HUES48 (cell line): Measurements from ENCODE around the gene LMBR1.
A peak's percentile ranks its signal among the peaks of the same experiment; 100 is the strongest.

Experiments used
- H3K27ac ChIP-seq: one replicate; pipeline ENCODE4 v1.7.0; 2013; ENCODE audit warnings: low read depth, low read length, inconsistent platforms
- H3K27me3 ChIP-seq: 2 replicates; pipeline ENCODE4 v1.6.1; 2013; ENCODE audit warnings: mild to moderate bottlenecking, low read length; ENCODE audit not compliant: control insufficient read depth, insufficient read depth
- H3K36me3 ChIP-seq: 2 replicates; pipeline ENCODE4 v1.6.1; 2013; ENCODE audit warnings: low read length; ENCODE audit not compliant: control insufficient read depth, insufficient read depth
- H3K4me1 ChIP-seq: 2 replicates; pipeline ENCODE4 v1.6.1; 2013; ENCODE audit warnings: mild to moderate bottlenecking, low read length; ENCODE audit not compliant: control insufficient read depth, insufficient read depth
- H3K4me3 ChIP-seq: 2 replicates; pipeline ENCODE4 v1.5.1; 2013; ENCODE audit warnings: mild to moderate bottlenecking, low read depth, low read length
- H3K9ac ChIP-seq: 2 replicates; pipeline ENCODE4 v1.6.1; 2013; ENCODE audit warnings: mild to moderate bottlenecking, low read depth, low read length, moderate library complexity
- H3K9me3 ChIP-seq: 2 replicates; pipeline ENCODE4 v1.6.1; 2013; ENCODE audit warnings: low read length; ENCODE audit not compliant: control insufficient read depth, insufficient read depth

Gene LMBR1

DNA sequence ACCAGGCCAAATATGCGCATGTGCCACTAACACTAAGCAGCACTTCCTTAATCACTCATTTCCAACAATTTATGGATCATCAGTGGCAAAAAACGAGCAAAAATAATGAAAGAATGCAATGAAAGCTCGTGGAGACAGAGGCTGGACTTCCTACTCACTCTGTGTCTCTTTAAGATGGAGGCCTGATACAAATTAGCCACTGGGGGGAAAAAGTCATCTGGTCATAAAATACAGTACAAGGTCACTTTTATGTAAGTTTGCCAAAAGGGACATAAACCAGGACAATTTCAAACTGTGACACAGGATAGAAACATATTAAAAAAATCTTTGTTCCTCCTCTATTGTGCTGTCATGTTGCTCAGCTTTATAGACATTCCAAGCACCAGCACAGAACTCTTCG is 101.7 kb downstream of the LMBR1 start:
- Histone ChIP-seq H3K4me3 (no peak overlapping the region), H3K4me1 (peaks cover 21% of the 10 kb centered on the region), H3K36me3 (peaks cover 17% of the 10 kb centered on the region), H3K9ac (no peak overlapping the region), H3K9me3 (no peaks in the 10 kb centered on the region), H3K27me3 (no peaks in the 10 kb centered on the region), H3K27ac (peak overlapping the region; percentile 64)

DNA sequence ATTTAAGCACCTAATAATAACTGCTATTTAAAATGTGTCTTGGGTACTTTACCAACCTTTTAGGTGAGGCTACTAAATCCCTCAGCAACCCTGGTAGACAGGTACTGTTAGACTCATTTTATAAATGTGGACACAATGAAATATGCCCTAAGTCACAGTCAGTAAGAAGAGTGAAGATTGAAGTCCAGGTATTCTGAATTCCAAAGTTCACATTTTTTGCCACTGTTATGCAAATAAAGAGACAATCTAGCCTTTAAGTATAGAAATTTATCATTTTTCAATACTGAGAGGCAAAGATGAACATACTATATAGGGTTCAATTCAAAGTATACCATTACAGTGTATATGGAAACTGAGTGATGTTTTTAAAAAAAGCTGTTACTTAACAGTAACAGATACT is 102.7 kb downstream of the LMBR1 start:
- Histone ChIP-seq H3K27me3 (no peaks in the 10 kb centered on the region), H3K4me1 (peaks cover 21% of the 10 kb centered on the region), H3K36me3 (peaks cover 10% of the 10 kb centered on the region; the same call in 1 of the 2 replicates), H3K4me3 (no peak overlapping the region), H3K27ac (no peak overlapping the region), H3K9ac (no peak overlapping the region), H3K9me3 (no peaks in the 10 kb centered on the region)

DNA sequence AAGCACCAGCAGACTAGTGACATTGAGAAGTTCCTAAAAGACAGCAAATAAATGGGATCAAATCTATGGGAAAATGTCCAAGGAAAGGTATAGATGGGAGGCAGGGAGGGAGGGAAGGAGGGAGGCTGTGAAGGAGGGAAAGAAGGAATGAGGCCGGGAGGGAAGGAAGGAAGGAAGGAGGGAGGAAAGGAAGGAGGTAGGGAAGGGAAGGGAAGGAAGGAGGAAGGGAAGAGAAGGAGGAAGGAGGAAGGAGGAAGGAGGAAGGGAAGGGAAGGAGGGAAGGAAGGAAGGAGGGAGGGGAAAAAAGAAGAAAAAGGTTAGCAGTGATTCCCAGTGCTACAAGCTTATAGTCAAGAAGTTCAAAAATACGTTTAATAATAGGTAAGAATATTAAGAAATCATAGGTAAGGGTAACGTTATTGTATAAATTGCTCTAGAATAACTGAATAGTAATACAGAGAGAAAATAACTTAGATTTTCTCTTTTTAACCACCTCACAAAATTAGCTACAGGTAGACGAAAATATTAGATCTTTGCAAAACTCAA is 106.9 kb downstream of the LMBR1 start:
- H3K9me3 ChIP-seq = no peaks in the 10 kb centered on the region

DNA sequence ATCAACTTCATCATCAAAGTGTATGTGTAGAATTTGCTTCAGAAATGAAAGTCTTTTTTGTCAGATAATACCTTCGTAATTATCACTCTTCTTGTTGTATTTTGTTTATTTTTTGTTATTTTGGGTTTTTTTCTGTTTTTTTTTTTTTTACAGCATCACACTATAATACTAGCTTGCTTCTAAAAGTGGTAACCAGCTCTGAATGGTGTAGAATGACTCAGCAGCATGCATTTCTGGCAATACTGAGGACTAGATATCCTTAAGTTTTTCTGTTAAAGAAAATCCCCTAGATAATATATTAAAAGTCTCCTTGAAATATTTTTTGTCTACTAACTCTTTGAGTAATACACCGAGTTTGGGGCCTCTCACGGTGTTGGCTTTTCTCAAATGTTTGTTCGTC is 109.1 kb downstream of the LMBR1 start:
- H3K36me3 ChIP-seq = 0 out of 2 replicates have a peak, but pooled peaks cover 2% of the 10 kb centered on the region
- no peaks in the 10 kb centered on the region for H3K9me3 ChIP-seq
- no peak overlapping the region for H3K27ac ChIP-seq

More for the DNA sequence above, 106.9 kb downstream of the LMBR1 start:
- Histone ChIP-seq H3K36me3 (0 out of 2 replicates have a peak, but pooled peaks cover 2% of the 10 kb centered on the region), H3K4me3 (no peak overlapping the region), H3K27ac (no peak overlapping the region), H3K4me1 (peaks cover 10% of the 10 kb centered on the region), H3K27me3 (no peaks in the 10 kb centered on the region), H3K9ac (no peak overlapping the region)

DNA sequence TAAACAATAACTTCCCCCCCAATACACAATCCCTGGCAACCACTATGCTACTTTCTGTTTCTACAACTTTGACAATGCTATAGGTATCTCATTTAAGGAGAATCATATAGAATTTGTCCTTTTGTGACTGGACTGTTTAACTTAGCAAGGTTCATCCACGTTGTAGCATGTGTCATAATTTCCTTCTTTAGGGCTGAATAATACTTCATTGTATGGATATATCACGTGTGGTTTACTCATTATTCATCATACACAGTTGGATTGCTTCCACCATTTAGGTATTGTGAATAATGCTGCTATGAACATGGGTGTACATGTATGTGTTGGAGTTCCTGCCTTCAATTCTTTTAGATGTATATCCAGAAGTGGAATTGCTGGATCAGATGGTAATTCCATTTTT is 111.0 kb downstream of the LMBR1 start:
- no peaks in the 10 kb centered on the region for H3K27me3 ChIP-seq
- H3K36me3 ChIP-seq = 0 out of 2 replicates have a peak, but pooled peaks cover 2% of the 10 kb centered on the region
- H3K4me3 ChIP-seq = no peak overlapping the region
- no peaks in the 10 kb centered on the region for H3K9me3 ChIP-seq
- H3K4me1 ChIP-seq = 0 out of 2 replicates have a peak, but pooled peaks cover 5% of the 10 kb centered on the region
- no peak overlapping the region for H3K27ac ChIP-seq
- H3K9ac ChIP-seq = no peak overlapping the region

More for the DNA sequence above, 109.1 kb downstream of the LMBR1 start:
- H3K4me1 ChIP-seq = 0 out of 2 replicates have a peak, but pooled peaks cover 5% of the 10 kb centered on the region
- H3K4me3 ChIP-seq = no peak overlapping the region
- no peak overlapping the region for H3K9ac ChIP-seq
- H3K27me3 ChIP-seq = no peaks in the 10 kb centered on the region

DNA sequence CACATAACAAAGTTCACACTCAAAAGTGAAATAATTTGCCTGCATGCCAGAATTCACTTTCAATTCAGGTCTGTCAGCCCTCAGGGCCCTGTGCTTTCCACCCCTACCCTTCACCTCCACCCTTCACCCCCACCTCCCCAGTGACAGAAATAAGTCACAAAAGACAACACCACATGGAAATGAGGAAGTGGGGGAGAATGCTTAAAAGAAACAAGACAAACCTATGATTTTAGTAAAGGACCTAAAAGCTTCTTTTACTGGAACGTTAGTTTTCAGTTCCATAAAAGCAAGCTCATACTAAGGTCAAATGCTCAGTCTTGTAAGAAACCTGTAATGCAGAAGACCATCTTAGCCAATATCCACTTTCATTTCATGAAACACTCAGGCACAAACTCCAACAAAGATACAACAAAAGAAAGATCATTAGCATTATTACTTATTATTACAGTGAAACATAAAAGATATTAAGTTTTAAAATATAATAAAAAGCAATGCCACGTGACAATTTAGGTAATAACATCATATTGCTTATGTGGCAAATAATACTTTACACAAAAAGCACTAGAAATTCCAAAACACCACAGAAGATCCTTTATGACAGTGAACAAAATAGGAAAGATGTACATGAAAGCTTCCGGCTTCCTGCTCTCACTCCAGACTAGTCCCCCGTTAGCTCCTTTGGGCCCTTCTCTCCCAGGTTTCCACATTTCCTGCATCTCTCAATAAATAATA is 112.1 kb downstream of the LMBR1 start:
- Histone ChIP-seq H3K4me3 (no peak overlapping the region), H3K9me3 (no peaks in the 10 kb centered on the region), H3K4me1 (0 out of 2 replicates have a peak, but pooled peaks cover 5% of the 10 kb centered on the region), H3K36me3 (0 out of 2 replicates have a peak, but pooled peaks cover 2% of the 10 kb centered on the region), H3K27ac (no peak overlapping the region), H3K9ac (no peak overlapping the region), H3K27me3 (no peaks in the 10 kb centered on the region)

DNA sequence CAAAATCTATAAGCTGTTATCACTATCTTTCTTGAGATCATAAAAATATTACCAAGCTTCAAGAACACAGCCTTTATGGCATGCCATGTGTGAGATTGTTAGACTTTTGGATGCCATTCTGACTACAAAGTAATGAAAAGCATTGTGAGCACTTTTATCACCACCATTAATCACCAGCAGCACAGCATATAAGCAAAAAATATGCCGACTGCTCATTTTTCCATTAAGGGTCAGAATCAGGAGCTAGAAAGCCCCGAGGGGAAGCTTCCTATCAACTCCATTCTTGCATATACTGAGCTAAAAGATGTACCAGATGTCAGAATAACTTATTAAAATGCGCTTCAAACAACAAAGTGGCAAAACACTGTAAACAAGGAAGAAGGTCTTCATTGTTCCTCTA is 114.3 kb downstream of the LMBR1 start:
- H3K27me3 ChIP-seq = no peaks in the 10 kb centered on the region
- 0 out of 2 replicates have a peak, but pooled peaks cover 2% of the 10 kb centered on the region for H3K36me3 ChIP-seq
- no peak overlapping the region for H3K27ac ChIP-seq
- no peaks in the 10 kb centered on the region for H3K9me3 ChIP-seq
- H3K4me1 ChIP-seq = 0 out of 2 replicates have a peak, but pooled peaks cover 5% of the 10 kb centered on the region
- no peak overlapping the region for H3K9ac ChIP-seq
- no peak overlapping the region for H3K4me3 ChIP-seq

DNA sequence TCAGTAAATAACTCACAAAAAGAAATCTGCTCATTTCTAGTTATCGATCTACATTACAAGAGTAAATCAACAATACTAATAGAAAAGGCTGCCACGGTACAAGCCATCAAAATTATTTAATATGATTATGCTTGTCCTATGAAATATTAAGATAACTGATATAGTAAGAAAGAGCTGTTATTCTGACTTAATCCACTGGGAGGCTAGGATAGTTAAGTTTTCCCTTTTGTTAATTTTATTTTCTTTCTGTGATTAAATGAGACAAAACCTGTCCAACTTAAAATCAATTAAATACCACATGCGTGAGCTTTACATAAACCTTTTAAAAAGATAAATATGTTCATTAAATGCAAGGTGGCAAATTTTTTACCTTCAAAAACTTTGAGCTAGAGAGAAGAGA is 114.8 kb downstream of the LMBR1 start:
- 0 out of 2 replicates have a peak, but pooled peaks cover 5% of the 10 kb centered on the region for H3K4me1 ChIP-seq
- H3K9me3 ChIP-seq = no peaks in the 10 kb centered on the region
- H3K36me3 ChIP-seq = 0 out of 2 replicates have a peak, but pooled peaks cover 2% of the 10 kb centered on the region
- no peaks in the 10 kb centered on the region for H3K27me3 ChIP-seq
- no peak overlapping the region for H3K4me3 ChIP-seq
- no peak overlapping the region for H3K9ac ChIP-seq
- H3K27ac ChIP-seq = no peak overlapping the region

DNA sequence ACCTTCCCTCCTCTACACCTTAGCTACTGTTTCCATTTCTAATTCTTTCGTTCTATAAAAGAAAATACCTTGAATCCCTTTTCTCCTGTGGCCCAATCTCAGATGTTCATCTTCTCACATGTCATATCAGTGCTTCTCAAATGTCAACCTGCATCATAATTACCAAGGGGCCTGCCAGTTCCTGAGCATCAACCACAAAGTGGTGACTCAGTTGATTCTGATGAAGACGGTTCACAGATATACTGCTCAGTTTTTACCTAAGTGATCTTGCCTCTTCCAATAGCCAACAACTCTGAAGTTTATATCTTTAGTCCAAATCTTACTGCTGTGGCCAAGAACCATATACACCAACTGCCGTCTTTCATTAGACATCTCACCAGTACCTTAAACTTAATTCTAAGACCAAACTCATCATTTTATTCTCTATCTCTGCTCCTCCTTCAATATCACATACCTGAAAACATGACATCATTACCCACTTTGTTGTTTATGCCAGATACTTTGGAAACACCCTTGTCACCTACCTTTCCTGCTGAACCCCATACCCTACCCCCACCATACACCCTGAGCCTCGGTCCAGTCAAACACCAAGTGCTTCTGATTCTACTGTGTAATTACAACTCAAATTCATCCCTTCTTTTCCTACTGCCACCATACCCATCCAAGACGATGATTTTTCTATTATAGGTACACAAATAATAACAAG is 115.5 kb downstream of the LMBR1 start:
- Histone ChIP-seq H3K4me1 (0 out of 2 replicates have a peak, but pooled peaks cover 5% of the 10 kb centered on the region), H3K27me3 (no peaks in the 10 kb centered on the region), H3K27ac (no peak overlapping the region), H3K36me3 (0 out of 2 replicates have a peak, but pooled peaks cover 2% of the 10 kb centered on the region), H3K9me3 (no peaks in the 10 kb centered on the region), H3K9ac (no peak overlapping the region), H3K4me3 (no peak overlapping the region)

DNA sequence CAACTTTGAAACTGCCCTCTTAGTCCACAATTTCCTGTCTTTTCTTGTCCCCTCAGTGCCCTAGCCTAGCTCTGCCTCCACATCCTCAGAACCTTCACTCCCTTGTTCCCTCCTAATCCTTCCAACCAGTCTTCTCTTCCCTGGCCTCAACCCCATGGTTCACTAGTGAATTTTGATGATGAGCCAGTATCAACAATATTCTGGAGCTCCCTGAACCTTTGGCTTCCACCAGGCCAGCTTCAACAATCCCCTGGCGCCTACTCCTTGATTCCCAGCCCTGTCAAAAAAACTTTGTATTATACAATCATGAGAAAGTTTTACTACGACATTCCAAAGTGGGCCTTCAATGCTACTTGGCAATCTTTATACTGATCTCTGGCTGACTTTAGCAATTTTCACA is 116.5 kb downstream of the LMBR1 start:
- H3K27me3 ChIP-seq = no peaks in the 10 kb centered on the region
- H3K9ac ChIP-seq = no peak overlapping the region
- no peaks in the 10 kb centered on the region for H3K9me3 ChIP-seq
- no peak overlapping the region for H3K4me3 ChIP-seq
- 0 out of 2 replicates have a peak, but pooled peaks cover 5% of the 10 kb centered on the region for H3K4me1 ChIP-seq
- no peaks in the 10 kb centered on the region for H3K36me3 ChIP-seq
- no peak overlapping the region for H3K27ac ChIP-seq
